ENCODE results near the gene FAM171A2. TPM values are rescaled to one million over a fixed set of nuclear protein-coding genes. Genes with fewer than 3 reads are reported as not detected.

The FAM171A2 gene
- total RNA-seq, 4 donors from 2014 or later, result 0.42 to 2.0 (median 1.2) TPM

GRCh38 chr17:44387804-44388203 lies 24.2 kb upstream of the FAM171A2 start:
- intact Hi-C loops (cut with DNase I), result no loop called here
- no peak overlapping the region for H3K4me3 ChIP-seq

GRCh38 chr17:44386182-44386525 lies 22.5 kb upstream of the FAM171A2 start:
- TF ChIP-seq EP300 (IDR thresholded peaks at IDR 0.05), result no peak
- TF ChIP-seq CTCF (IDR thresholded peaks at IDR 0.05), result no peak
- TF ChIP-seq POLR2A (IDR thresholded peaks at IDR 0.05; ENCODE audit: low read depth), result no peak
- no peak for TF ChIP-seq POLR2AphosphoS5 (IDR thresholded peaks at IDR 0.05)
- Histone ChIP-seq H3K36me3 (no peaks in the 10 kb centered on the region), H3K9me3 (no peaks in the 10 kb centered on the region), H3K4me3 (peak overlapping the region; percentile 51 to 70 (median 60)), H3K27ac (replicated peaks in 1 of 4) (no peak overlapping the region), H3K27me3 (peaks cover 0 to 25% (median 0%) of the 10 kb centered on the region in 4 donors), H3K4me1 (peaks cover 15 to 21% (median 19%) of the 10 kb centered on the region in 4 donors)
- intact Hi-C loops (cut with DNase I), result no loop called here
- 46% methylated on average over 7 of the region's 10 CpGs for WGBS
- DNase-seq (ENCODE audit: extremely low spot score), result no peak

More at GRCh38 chr17:44387804-44388203, 24.2 kb upstream of the FAM171A2 start:
- Histone ChIP-seq H3K36me3 (no peaks in the 10 kb centered on the region), H3K4me1 (peaks cover 15 to 21% (median 19%) of the 10 kb centered on the region in 4 donors), H3K9me3 (no peaks in the 10 kb centered on the region), H3K27ac (replicated peaks in 1 of 4) (no peak overlapping the region), H3K27me3 (peaks cover 0 to 25% (median 0%) of the 10 kb centered on the region in 4 donors)
- 96% methylated on average over 2 of the region's 2 CpGs for WGBS
- no peak for TF ChIP-seq POLR2A (IDR thresholded peaks at IDR 0.05; ENCODE audit: low read depth)
- no peak for TF ChIP-seq EP300 (IDR thresholded peaks at IDR 0.05)
- no peak for DNase-seq (ENCODE audit: extremely low spot score)

- WGBS, result under 1% methylated on average over 30 of the region's 68 CpGs
- H3K4me3 ChIP-seq, result peak overlapping the region; percentile 51 to 70 (median 60)
- no peaks in the 10 kb centered on the region for H3K9me3 ChIP-seq
- H3K27me3 ChIP-seq, result peaks cover 0 to 27% (median 0%) of the 10 kb centered on the region in 4 donors
- intact Hi-C loops (cut with DNase I), result no loop called here
- H3K27ac ChIP-seq (replicated peaks in 1 of 4), result peak overlapping the region in 1 of 4 donors; percentile 44
- H3K36me3 ChIP-seq, result no peaks in the 10 kb centered on the region
- peak; percentile 96 for DNase-seq (ENCODE audit: extremely low spot score)
- TF ChIP-seq CTCF (IDR thresholded peaks at IDR 0.05) (peak in 1 of 3 experiments; percentile 12), EP300 (IDR thresholded peaks at IDR 0.05) (no peak), POLR2AphosphoS5 (IDR thresholded peaks at IDR 0.05) (peak; percentile 61 to 72), POLR2A (IDR thresholded peaks at IDR 0.05; ENCODE audit: low read depth) (no peak)
- H3K4me1 ChIP-seq, result peaks cover 15 to 21% (median 19%) of the 10 kb centered on the region in 4 donors
These were observed 21.9 kb upstream of the FAM171A2 start for GRCh38 chr17:44385287-44386181.

GRCh38 chr17:44384823-44385286 lies 21.2 kb upstream of the FAM171A2 start:
- Histone ChIP-seq H3K36me3 (no peaks in the 10 kb centered on the region), H3K27me3 (peaks cover 0 to 28% (median 0%) of the 10 kb centered on the region in 4 donors), H3K4me1 (peaks cover 15 to 21% (median 19%) of the 10 kb centered on the region in 4 donors), H3K9me3 (no peaks in the 10 kb centered on the region), H3K4me3 (peak overlapping the region; percentile 51 to 70 (median 60)), H3K27ac (replicated peaks in 1 of 4) (peak overlapping the region in 1 of 4 donors; percentile 24)
- WGBS, result 4% methylated on average over 20 of the region's 26 CpGs
- no peak for DNase-seq (ENCODE audit: extremely low spot score)
- intact Hi-C loops (cut with DNase I), result no loop called here
- TF ChIP-seq POLR2A (IDR thresholded peaks at IDR 0.05; ENCODE audit: low read depth) (no peak), CTCF (IDR thresholded peaks at IDR 0.05) (no peak), EP300 (IDR thresholded peaks at IDR 0.05) (no peak)

GRCh38 chr17:44384281-44384822 lies 20.7 kb upstream of the FAM171A2 start:
- H3K27ac ChIP-seq (replicated peaks in 1 of 4), result no peak overlapping the region
- peaks cover 15 to 21% (median 19%) of the 10 kb centered on the region in 4 donors for H3K4me1 ChIP-seq
- H3K27me3 ChIP-seq, result peaks cover 0 to 28% (median 0%) of the 10 kb centered on the region in 4 donors
- intact Hi-C loops (cut with DNase I), result no loop called here
- peak overlapping the region; percentile 51 to 70 (median 60) for H3K4me3 ChIP-seq
- no peaks in the 10 kb centered on the region for H3K36me3 ChIP-seq
- WGBS, result 28% methylated on average over 19 of the region's 29 CpGs
- DNase-seq (ENCODE audit: extremely low spot score), result no peak
- TF ChIP-seq EP300 (IDR thresholded peaks at IDR 0.05) (no peak), POLR2AphosphoS5 (IDR thresholded peaks at IDR 0.05) (no peak)
- no peaks in the 10 kb centered on the region for H3K9me3 ChIP-seq

All from esophagus muscularis mucosa (tissue), 4 donors.